CD4-positive, alpha-beta T cell (primary cell): ENCODE results near the gene AGER. TPM values are rescaled to one million over a fixed set of nuclear protein-coding genes. Genes with fewer than 3 reads are reported as not detected.
"Not testable (repeated sequence)": the region's sequence is repeated elsewhere in the genome, so short reads cannot be mapped to it uniquely, and the experiment has no call there.

ENCODE experiments used
- ATAC-seq: fragments of 200-7000 bp; cut with Tn5 transposase; one replicate; pipeline ENCODE4 v1.10.0; 2022; ENCODE audit warnings: mild to moderate bottlenecking; ENCODE audit not compliant: poor library complexity
- CTCF ChIA-PET: fragments of 350-600 bp; sonication (Branson Sonifier 250); formaldehyde crosslinking; loops from one replicate; lab custom pipeline; 2021; ENCODE audit warnings: antibody characterized with exemption, inconsistent platforms; lab: Charles Lee
- POLR2A ChIA-PET: fragments of 350-600 bp; sonication (Branson Sonifier 250); formaldehyde crosslinking; loops from one replicate; lab custom pipeline; 2021; ENCODE audit warnings: antibody characterized with exemption, inconsistent platforms; lab: Charles Lee
- DNase-seq, 14 experiments: peaks; one replicate each; pipeline ENCODE4 v3.0.0-alpha.2; 2013 to 2020; ENCODE audit warnings: mixed read lengths in 2 of 14
- H3K27ac ChIP-seq, 2 donors: one replicate each; pipeline versions ENCODE4 v1.5.1 to v1.7.0; 2013; ENCODE audit warnings: low read length in 2 of 2, low read depth in 1 of 2, mild to moderate bottlenecking in 1 of 2
- H3K27me3 ChIP-seq, 2 experiments: 1 replicate in 1 of 2; 2 replicates in 1 of 2; pipeline versions ENCODE4 v1.6.1 to v1.7.0; 2013; ENCODE audit warnings: low read length in 2 of 2, control low read depth in 1 of 2, mild to moderate bottlenecking in 1 of 2, moderate library complexity in 1 of 2; ENCODE audit not compliant: insufficient read depth in 2 of 2, control insufficient read depth in 1 of 2
- H3K36me3 ChIP-seq: one replicate; pipeline ENCODE4 v1.6.1; 2013; ENCODE audit warnings: low read length, control low read depth; ENCODE audit not compliant: insufficient read depth
- H3K4me1 ChIP-seq: one replicate; pipeline ENCODE4 v1.6.1; 2013; ENCODE audit warnings: low read length, control low read depth; ENCODE audit not compliant: insufficient read depth
- H3K4me3 ChIP-seq: one replicate; pipeline ENCODE4 v1.5.1; 2013; ENCODE audit warnings: mild to moderate bottlenecking, low read length, moderate library complexity
- H3K9me3 ChIP-seq, 2 experiments: 1 replicate in 1 of 2; 2 replicates in 1 of 2; pipeline versions ENCODE4 v1.6.1 to v1.7.0; 2013; ENCODE audit warnings: low read length in 2 of 2, mild to moderate bottlenecking in 2 of 2, control low read depth in 1 of 2, moderate library complexity in 1 of 2; ENCODE audit not compliant: control insufficient read depth in 1 of 2, insufficient read depth in 1 of 2
- H3K27ac Mint-ChIP-seq: one replicate; pipeline ENCODE4 v1.8.0; 2020; ENCODE audit warnings: mixed read lengths
- H3K27me3 Mint-ChIP-seq: one replicate; pipeline ENCODE4 v1.8.0; 2021; ENCODE audit warnings: mixed read lengths
- H3K36me3 Mint-ChIP-seq: one replicate; pipeline ENCODE4 v1.8.0; 2021; ENCODE audit warnings: low read depth, mixed read lengths
- H3K4me1 Mint-ChIP-seq: one replicate; pipeline ENCODE4 v1.8.0; 2021; ENCODE audit warnings: low read depth, mixed read lengths
- H3K4me3 Mint-ChIP-seq: one replicate; pipeline ENCODE4 v1.8.0; 2020; ENCODE audit warnings: mild to moderate bottlenecking, mixed read lengths
- H3K9me3 Mint-ChIP-seq: one replicate; pipeline ENCODE4 v1.8.0; 2020; ENCODE audit warnings: mixed read lengths
- CTCF ChIP-seq: fragments of 200-600 bp; IDR thresholded peaks from one replicate; pipeline ENCODE4 v1.8.0; 2022; ENCODE audit warnings: antibody characterized with exemption, mild to moderate bottlenecking
- intact Hi-C, 2 experiments: fragments of 100-400 bp; cut with DNase I in 1 of 2; cut with micrococcal nuclease in 1 of 2; formaldehyde crosslinking; loops; one replicate each; pipeline versions ENCODE4 v1.15.1 to v1.9.0; 2023 to 2025; cut with DNase I, micrococcal nuclease
- total RNA-seq, 174 experiments: library from RNA in 2 of 174; stranded (reverse) in 2 of 174; gene quantifications; one replicate each; pipeline ENCODE4 v1.2.3 and lab custom pipeline; 2021 to 2026

AGER gene
- total RNA-seq, 2 experiments from 2014 or later = 23.5 to 27.0 TPM

GRCh38 chr6:32147401-32148132, 36.5 kb downstream of the AGER start:
- Mint-ChIP-seq H3K27me3 (peaks cover 29% of the 10 kb centered on the region), H3K27ac (peak overlapping the region; percentile 86), H3K36me3 (peaks cover 4% of the 10 kb centered on the region), H3K9me3 (no peaks in the 10 kb centered on the region), H3K4me1 (peaks cover 41% of the 10 kb centered on the region), H3K4me3 (no peak overlapping the region)
- ChIA-PET POLR2A (interaction anchor here (0.6 to 1.1 kb wide), 2 partner anchors 18 to 20 kb away, joined by 3 read pairs; partner anchors contain the start of genes ATF6B and FKBPL), CTCF (interaction anchor here (0.7 to 1.7 kb wide), 3 partner anchors 60 to 98 kb away, joined by 3 to 4 read pairs (median 3); no protein-coding TSS in a partner anchor)
- DNase-seq (peak in 2 of 14 experiments; percentile 32 to 44), ATAC-seq (no peak)
- Histone ChIP-seq H3K4me1 (peaks cover 37% of the 10 kb centered on the region), H3K4me3 (no peak overlapping the region), H3K9me3 (peaks cover 0 to 11% of the 10 kb centered on the region in 2 experiments), H3K27ac (no peak overlapping the region), H3K36me3 (no peaks in the 10 kb centered on the region), H3K27me3 (peaks cover 11 to 26% of the 10 kb centered on the region in 2 experiments)
- intact Hi-C loops = loop anchor here in 1 of 2 experiments (5.0 kb wide), 1 partner anchor 45 kb away; the partner anchor contains the start of genes GPSM3 and PBX2
- no peak for TF ChIP-seq CTCF

GRCh38 chr6:32146687-32147086, 37.4 kb downstream of the AGER start:
- ChIA-PET POLR2A (interaction anchor here (0.9 kb wide), 1 partner anchor 26 kb away, joined by 4 read pairs; no protein-coding TSS in a partner anchor), CTCF (no interaction called here)
- Histone ChIP-seq H3K9me3 (peaks cover 0 to 11% of the 10 kb centered on the region in 2 experiments), H3K27me3 (peaks cover 11 to 26% of the 10 kb centered on the region in 2 experiments), H3K27ac (no peak overlapping the region), H3K4me3 (no peak overlapping the region), H3K36me3 (no peaks in the 10 kb centered on the region), H3K4me1 (peaks cover 29% of the 10 kb centered on the region)
- Mint-ChIP-seq H3K9me3 (no peaks in the 10 kb centered on the region), H3K4me1 (peaks cover 32% of the 10 kb centered on the region), H3K27ac (no peak overlapping the region), H3K4me3 (no peak overlapping the region), H3K27me3 (peaks cover 29% of the 10 kb centered on the region), H3K36me3 (peaks cover 4% of the 10 kb centered on the region)
- no peak for TF ChIP-seq CTCF
- DNase-seq = no peak
- ATAC-seq = no peak
- intact Hi-C loops = loop anchor here in 1 of 2 experiments (5.0 kb wide), 1 partner anchor 46 kb away; the partner anchor contains the start of genes GPSM3 and PBX2

- ATAC-seq (no peak), DNase-seq (no peak)
- H3K9me3 Mint-ChIP-seq = no peaks in the 10 kb centered on the region
- H3K9me3 ChIP-seq = peaks cover 0 to 11% of the 10 kb centered on the region in 2 experiments
- POLR2A ChIA-PET = interaction anchor here (0.9 kb wide), 1 partner anchor 26 kb away, joined by 4 read pairs; no protein-coding TSS in a partner anchor
- H3K27me3 Mint-ChIP-seq = peaks cover 28% of the 10 kb centered on the region
- H3K27ac Mint-ChIP-seq = no peak overlapping the region
- H3K4me3 ChIP-seq = no peak overlapping the region
- peaks cover 27% of the 10 kb centered on the region for H3K4me1 ChIP-seq
- CTCF ChIA-PET = no interaction called here
- no peaks in the 10 kb centered on the region for H3K36me3 ChIP-seq
- H3K36me3 Mint-ChIP-seq = peaks cover 4% of the 10 kb centered on the region
- peaks cover 28% of the 10 kb centered on the region for H3K4me1 Mint-ChIP-seq
- H3K27me3 ChIP-seq = peaks cover 11 to 26% of the 10 kb centered on the region in 2 experiments
- intact Hi-C loops = loop anchor here in 1 of 2 experiments (5.0 kb wide), 1 partner anchor 46 kb away; the partner anchor contains the start of genes GPSM3 and PBX2
- TF ChIP-seq CTCF = no peak
- no peak overlapping the region for H3K4me3 Mint-ChIP-seq
- H3K27ac ChIP-seq = no peak overlapping the region
Measured at GRCh38 chr6:32146287-32146686, 37.8 kb downstream of the AGER start.

GRCh38 chr6:32144238-32144637, 39.8 kb downstream of the AGER start:
- H3K9me3 ChIP-seq = peaks cover 0 to 11% of the 10 kb centered on the region in 2 experiments
- H3K36me3 ChIP-seq, H3K4me3 Mint-ChIP-seq, H3K36me3 Mint-ChIP-seq, CTCF ChIA-PET, POLR2A ChIA-PET, H3K9me3 Mint-ChIP-seq, intact Hi-C loops, H3K27ac Mint-ChIP-seq, DNase-seq, ATAC-seq, H3K27ac ChIP-seq, H3K4me3 ChIP-seq: not testable (repeated sequence)
- peaks cover 11 to 16% of the 10 kb centered on the region in 2 experiments for H3K27me3 ChIP-seq
- H3K27me3 Mint-ChIP-seq = peaks cover 14% of the 10 kb centered on the region
- H3K4me1 ChIP-seq = peaks cover 16% of the 10 kb centered on the region
- peaks cover 14% of the 10 kb centered on the region for H3K4me1 Mint-ChIP-seq
